ENCODE data around the gene FAM98C.

GRCh38 chr19:38424272-38424671, 21.4 kb downstream of the FAM98C start:
- TF ChIP-seq, protein P1, sequence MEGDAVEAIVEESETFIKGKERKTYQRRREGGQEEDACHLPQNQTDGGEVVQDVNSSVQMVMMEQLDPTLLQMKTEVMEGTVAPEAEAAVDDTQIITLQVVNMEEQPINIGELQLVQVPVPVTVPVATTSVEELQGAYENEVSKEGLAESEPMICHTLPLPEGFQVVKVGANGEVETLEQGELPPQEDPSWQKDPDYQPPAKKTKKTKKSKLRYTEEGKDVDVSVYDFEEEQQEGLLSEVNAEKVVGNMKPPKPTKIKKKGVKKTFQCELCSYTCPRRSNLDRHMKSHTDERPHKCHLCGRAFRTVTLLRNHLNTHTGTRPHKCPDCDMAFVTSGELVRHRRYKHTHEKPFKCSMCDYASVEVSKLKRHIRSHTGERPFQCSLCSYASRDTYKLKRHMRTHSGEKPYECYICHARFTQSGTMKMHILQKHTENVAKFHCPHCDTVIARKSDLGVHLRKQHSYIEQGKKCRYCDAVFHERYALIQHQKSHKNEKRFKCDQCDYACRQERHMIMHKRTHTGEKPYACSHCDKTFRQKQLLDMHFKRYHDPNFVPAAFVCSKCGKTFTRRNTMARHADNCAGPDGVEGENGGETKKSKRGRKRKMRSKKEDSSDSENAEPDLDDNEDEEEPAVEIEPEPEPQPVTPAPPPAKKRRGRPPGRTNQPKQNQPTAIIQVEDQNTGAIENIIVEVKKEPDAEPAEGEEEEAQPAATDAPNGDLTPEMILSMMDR (IDR thresholded peaks at IDR 0.05; ENCODE audit: low read depth, low read length), result no peak
- TF ChIP-seq EZH2phosphoT487 (IDR thresholded peaks at IDR 0.05; ENCODE audit: low read depth), result no peak

All from OCI-LY3 (cell line).